ENCODE data around the gene SNTB2. TPM values are rescaled to one million over a fixed set of nuclear protein-coding genes. Genes with fewer than 3 reads are reported as not detected.
"Not testable (repeated sequence)": the region's sequence is repeated elsewhere in the genome, so short reads cannot be mapped to it uniquely, and the experiment has no call there.

Gene SNTB2
- total RNA-seq = 38.4 to 49.5 TPM (median 49.1 TPM) in 3 replicates
- long read RNA-seq, full-length matches to known transcripts = 9 of 10 reads
- long read RNA-seq, partial matches to known transcripts = 1 of 10 reads
- long read RNA-seq, other reads (novel, unspliced or antisense) = 0 of 10 reads

DNA sequence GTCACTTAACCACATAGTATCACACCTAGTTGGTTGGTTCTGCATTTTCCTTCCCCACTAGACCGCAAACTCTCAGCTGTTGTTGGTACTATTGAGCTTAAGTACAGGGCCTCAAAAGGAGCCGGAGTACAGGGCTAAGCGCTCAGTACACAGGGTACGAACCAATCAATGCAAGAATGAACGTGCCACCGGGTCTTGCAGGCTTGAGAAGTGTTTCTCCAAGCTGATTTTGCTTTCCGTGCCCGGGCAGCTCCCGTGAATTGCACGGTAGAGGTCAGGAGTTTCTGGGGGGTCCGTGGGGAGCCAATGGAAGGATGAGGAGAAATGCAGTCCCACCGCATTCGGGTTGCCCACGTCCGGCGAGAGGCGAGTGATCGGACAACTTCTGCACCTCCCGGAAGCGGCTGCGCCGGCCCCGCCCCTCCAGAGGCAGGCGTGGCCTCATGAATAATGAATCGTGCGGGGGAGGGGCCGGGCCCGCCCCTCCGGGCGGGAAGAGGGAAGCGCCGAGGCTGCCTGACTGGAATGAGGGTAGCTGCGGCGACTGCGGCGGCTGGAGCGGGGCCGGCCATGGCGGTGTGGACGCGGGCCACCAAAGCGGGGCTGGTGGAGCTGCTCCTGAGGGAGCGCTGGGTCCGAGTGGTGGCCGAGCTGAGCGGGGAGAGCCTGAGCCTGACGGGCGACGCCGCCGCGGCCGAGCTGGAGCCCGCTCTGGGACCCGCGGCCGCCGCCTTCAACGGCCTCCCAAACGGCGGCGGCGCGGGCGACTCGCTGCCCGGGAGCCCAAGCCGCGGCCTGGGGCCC lies at the start of gene SNTB2:
Gene SNTB2, plus strand, starts transcription at position 523 of the 804 bp plus-strand sequence. Its CDS starts 3 bp downstream, at position 526.
- Mint-ChIP-seq H3K4me3 (ENCODE audit: unreplicated experiment) (peak within 1 kb of the TSS; percentile 86), H3K36me3 (ENCODE audit: low read depth) (no peaks in the 10 kb centered on the region), H3K27ac (ENCODE audit: unreplicated experiment) (peak within 1 kb of the TSS; percentile 90), H3K9me3 (ENCODE audit: low read depth) (no peaks in the 10 kb centered on the region), H3K27me3 (ENCODE audit: low read depth) (no peaks in the 10 kb centered on the region), H3K4me1 (ENCODE audit: low read depth) (peaks cover 50% of the 10 kb centered on the region)
- TF ChIP-seq, protein P1, sequence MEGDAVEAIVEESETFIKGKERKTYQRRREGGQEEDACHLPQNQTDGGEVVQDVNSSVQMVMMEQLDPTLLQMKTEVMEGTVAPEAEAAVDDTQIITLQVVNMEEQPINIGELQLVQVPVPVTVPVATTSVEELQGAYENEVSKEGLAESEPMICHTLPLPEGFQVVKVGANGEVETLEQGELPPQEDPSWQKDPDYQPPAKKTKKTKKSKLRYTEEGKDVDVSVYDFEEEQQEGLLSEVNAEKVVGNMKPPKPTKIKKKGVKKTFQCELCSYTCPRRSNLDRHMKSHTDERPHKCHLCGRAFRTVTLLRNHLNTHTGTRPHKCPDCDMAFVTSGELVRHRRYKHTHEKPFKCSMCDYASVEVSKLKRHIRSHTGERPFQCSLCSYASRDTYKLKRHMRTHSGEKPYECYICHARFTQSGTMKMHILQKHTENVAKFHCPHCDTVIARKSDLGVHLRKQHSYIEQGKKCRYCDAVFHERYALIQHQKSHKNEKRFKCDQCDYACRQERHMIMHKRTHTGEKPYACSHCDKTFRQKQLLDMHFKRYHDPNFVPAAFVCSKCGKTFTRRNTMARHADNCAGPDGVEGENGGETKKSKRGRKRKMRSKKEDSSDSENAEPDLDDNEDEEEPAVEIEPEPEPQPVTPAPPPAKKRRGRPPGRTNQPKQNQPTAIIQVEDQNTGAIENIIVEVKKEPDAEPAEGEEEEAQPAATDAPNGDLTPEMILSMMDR (IDR thresholded peaks at IDR 0.05) = no peak
- peak; percentile 97 for DNase-seq (ENCODE audit: low spot score)

DNA sequence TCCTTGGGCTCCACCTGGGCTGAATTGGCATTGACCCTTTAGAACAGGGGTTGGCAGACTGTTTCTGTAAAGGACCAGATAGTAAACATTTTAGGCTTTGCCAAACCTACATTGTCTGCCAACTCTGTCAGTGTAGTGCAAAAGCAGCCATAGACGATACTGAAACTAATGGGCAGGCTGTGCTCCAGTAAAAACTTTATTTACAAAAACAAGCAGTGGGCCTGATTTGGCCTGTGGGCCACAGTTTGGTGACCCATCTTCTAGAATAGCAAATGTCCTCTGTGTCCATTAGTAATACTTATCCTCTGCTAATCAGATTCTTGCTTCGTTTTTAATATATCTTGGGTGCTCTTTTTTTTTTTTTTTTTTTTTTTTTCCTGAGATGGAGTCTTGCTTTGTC lies 48.4 kb upstream of the SNTB2 start:
- Mint-ChIP-seq H3K27me3 (ENCODE audit: low read depth) (no peaks in the 10 kb centered on the region), H3K27ac (ENCODE audit: unreplicated experiment) (no peak overlapping the region), H3K36me3 (ENCODE audit: low read depth) (peaks cover 34% of the 10 kb centered on the region), H3K9me3 (ENCODE audit: low read depth) (no peaks in the 10 kb centered on the region), H3K4me3 (ENCODE audit: unreplicated experiment) (no peak overlapping the region), H3K4me1 (ENCODE audit: low read depth) (peaks cover 14% of the 10 kb centered on the region)
- TF ChIP-seq, protein P1 (IDR thresholded peaks at IDR 0.05) = no peak
- no peak for DNase-seq (ENCODE audit: low spot score)

DNA sequence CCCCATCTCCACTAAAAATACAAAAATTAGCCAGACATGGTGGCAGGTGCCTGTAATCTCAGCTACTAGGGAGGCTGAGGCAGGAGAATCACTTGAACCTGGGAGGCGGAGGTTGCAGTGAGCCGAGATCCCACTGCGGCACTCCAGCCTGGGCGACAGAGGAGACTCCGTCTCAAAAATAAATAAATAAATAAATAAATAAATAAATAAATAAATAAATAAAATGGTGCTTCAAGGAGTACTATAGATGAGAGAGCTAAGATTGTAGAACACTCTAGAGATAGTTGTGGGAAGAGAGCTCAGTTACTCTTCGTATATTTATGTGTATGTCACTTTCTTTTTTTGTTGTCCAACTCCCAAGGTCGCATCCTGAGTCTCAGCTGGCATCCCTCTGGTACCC lies 47.5 kb upstream of the SNTB2 start:
- not testable (repeated sequence) for H3K27me3 Mint-ChIP-seq (ENCODE audit: low read depth); H3K27ac Mint-ChIP-seq (ENCODE audit: unreplicated experiment); H3K4me3 Mint-ChIP-seq (ENCODE audit: unreplicated experiment); DNase-seq (ENCODE audit: low spot score); H3K4me1 Mint-ChIP-seq (ENCODE audit: low read depth); H3K9me3 Mint-ChIP-seq (ENCODE audit: low read depth)
- peaks cover 34% of the 10 kb centered on the region for H3K36me3 Mint-ChIP-seq (ENCODE audit: low read depth)

DNA sequence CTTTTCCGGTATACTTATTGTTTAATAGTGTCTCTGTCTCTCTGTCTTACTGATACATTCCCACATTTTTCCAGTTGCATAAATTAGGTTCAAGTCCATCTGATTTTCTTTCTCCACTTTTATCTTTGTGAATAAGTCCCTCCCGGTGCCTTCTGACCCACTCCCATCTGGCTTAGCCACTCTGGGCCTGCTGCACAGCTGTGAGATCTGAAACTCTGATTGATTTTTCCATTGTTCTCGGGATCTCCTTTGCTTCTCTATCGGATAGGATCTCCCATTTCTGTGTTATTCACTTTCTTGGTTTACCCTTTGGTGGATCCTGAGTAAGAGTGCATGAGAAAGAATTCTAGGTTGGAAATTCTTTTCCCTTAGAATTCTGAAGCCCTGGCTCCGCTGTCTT lies 46.0 kb upstream of the SNTB2 start:
- H3K9me3 Mint-ChIP-seq (ENCODE audit: low read depth) = no peaks in the 10 kb centered on the region
- no peak overlapping the region for H3K27ac Mint-ChIP-seq (ENCODE audit: unreplicated experiment)
- H3K4me1 Mint-ChIP-seq (ENCODE audit: low read depth) = no peaks in the 10 kb centered on the region
- DNase-seq (ENCODE audit: low spot score) = no peak
- H3K27me3 Mint-ChIP-seq (ENCODE audit: low read depth) = no peaks in the 10 kb centered on the region
- H3K36me3 Mint-ChIP-seq (ENCODE audit: low read depth) = peaks cover 33% of the 10 kb centered on the region
- no peak overlapping the region for H3K4me3 Mint-ChIP-seq (ENCODE audit: unreplicated experiment)
- TF ChIP-seq, protein P1 (IDR thresholded peaks at IDR 0.05) = no peak

DNA sequence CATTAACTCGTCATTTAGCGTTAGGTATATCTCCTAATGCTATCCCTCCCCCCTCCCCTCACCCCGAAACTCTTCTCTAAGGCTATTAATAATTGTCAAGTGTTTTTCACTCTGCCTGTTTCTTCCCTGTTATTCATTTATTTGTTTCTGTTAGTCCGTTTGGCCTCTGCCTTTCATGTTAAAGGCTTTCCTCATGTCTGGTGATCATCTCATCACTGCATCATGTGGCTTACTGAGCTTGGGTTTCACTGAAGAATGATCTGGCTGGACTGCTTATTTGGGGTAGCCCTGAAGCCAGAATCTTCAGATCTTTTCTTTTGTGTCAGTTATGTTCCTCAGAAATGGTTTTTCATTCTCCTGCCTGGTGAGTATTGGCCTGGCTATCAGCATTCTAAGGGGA lies 45.0 kb upstream of the SNTB2 start:
- Mint-ChIP-seq H3K4me3 (ENCODE audit: unreplicated experiment) (no peak overlapping the region), H3K9me3 (ENCODE audit: low read depth) (no peaks in the 10 kb centered on the region), H3K4me1 (ENCODE audit: low read depth) (no peaks in the 10 kb centered on the region)

More for the DNA sequence above, 45.0 kb upstream of the SNTB2 start:
- H3K27ac Mint-ChIP-seq (ENCODE audit: unreplicated experiment) = no peak overlapping the region
- H3K27me3 Mint-ChIP-seq (ENCODE audit: low read depth) = no peaks in the 10 kb centered on the region
- no peak for DNase-seq (ENCODE audit: low spot score)
- TF ChIP-seq, protein P1 (IDR thresholded peaks at IDR 0.05) = no peak
- peaks cover 36% of the 10 kb centered on the region for H3K36me3 Mint-ChIP-seq (ENCODE audit: low read depth)

All from chondrocyte (in vitro differentiated cells).